Measurements from ENCODE around the gene SDCBP2. TPM values are rescaled to one million over a fixed set of nuclear protein-coding genes. Genes with fewer than 3 reads are reported as not detected.

SDCBP2 gene
- total and polyA plus RNA-seq, 2 experiments from 2014 or later = 3.2 to 5.3 TPM

- TF ChIP-seq ZNF462 (CRISPR knock-in tag; IDR thresholded peaks at IDR 0.05) = no peak
- TF ChIP-seq ZNF331 (CRISPR knock-in tag; IDR thresholded peaks at IDR 0.05; ENCODE audit: low read depth) = no peak
- TF ChIP-seq EZH2phosphoT487 (IDR thresholded peaks at IDR 0.05; ENCODE audit: unreplicated experiment) = no peak
- no peak for TF ChIP-seq ZNF114 (CRISPR knock-in tag; IDR thresholded peaks at IDR 0.05)
Observed at GRCh38 chr20:1357921-1358671, 29.2 kb upstream of the SDCBP2 start (continued).

GRCh38 chr20:1353956-1354355 is 25.0 kb upstream of the SDCBP2 start:
- no peaks in the 10 kb centered on the region for H3K79me2 ChIP-seq (replicated peaks; ENCODE audit: insufficient read depth)
- H4K20me1 ChIP-seq (replicated peaks; ENCODE audit: insufficient read depth) = peaks cover 8% of the 10 kb centered on the region
- no peak overlapping the region for H2AFZ ChIP-seq
- no peak overlapping the region for H3K4me3 Mint-ChIP-seq
- ATAC-seq (no peak), DNase-seq (ENCODE audit: low spot score) (no peak)
- H3F3A ChIP-seq (replicated peaks; ENCODE audit: low read depth) = no peaks in the 10 kb centered on the region
- H3K27ac ChIP-seq (ENCODE audit: low read depth) = no peak overlapping the region
- H3K27me3 Mint-ChIP-seq (ENCODE audit: insufficient read depth, low read depth, poor library complexity) = no peaks in the 10 kb centered on the region
- no peak overlapping the region for H3K4me2 ChIP-seq
- H3K36me3 Mint-ChIP-seq (ENCODE audit: low read depth) = peaks cover 37% of the 10 kb centered on the region
- H3K27me3 ChIP-seq (ENCODE audit: insufficient read depth) = no peaks in the 10 kb centered on the region
- no peak overlapping the region for H3K27ac Mint-ChIP-seq
- no peaks in the 10 kb centered on the region; the same call in 2 of the 3 replicates for H3K9me3 Mint-ChIP-seq
- H3K4me3 ChIP-seq = no peak overlapping the region
- no peaks in the 10 kb centered on the region for H3K4me1 ChIP-seq (ENCODE audit: insufficient read depth)
- no peak for TF ChIP-seq CTCF (conservative IDR thresholded peaks at IDR 0.05; ENCODE audit: low read depth in 2 of 2)
- TF ChIP-seq ZNF331 (CRISPR knock-in tag; IDR thresholded peaks at IDR 0.05; ENCODE audit: low read depth) = no peak
- no peak for TF ChIP-seq JUNB (IDR thresholded peaks at IDR 0.05; ENCODE audit: unreplicated experiment)
- H3K36me3 ChIP-seq (ENCODE audit: insufficient read depth) = no peaks in the 10 kb centered on the region
- no peaks in the 10 kb centered on the region for H3K9me2 ChIP-seq (ENCODE audit: insufficient read depth)
- H3K4me1 Mint-ChIP-seq = no peaks in the 10 kb centered on the region

Measured in GM23338 (cell line).